Measurements from ENCODE around the gene PLIN4.

DNA sequence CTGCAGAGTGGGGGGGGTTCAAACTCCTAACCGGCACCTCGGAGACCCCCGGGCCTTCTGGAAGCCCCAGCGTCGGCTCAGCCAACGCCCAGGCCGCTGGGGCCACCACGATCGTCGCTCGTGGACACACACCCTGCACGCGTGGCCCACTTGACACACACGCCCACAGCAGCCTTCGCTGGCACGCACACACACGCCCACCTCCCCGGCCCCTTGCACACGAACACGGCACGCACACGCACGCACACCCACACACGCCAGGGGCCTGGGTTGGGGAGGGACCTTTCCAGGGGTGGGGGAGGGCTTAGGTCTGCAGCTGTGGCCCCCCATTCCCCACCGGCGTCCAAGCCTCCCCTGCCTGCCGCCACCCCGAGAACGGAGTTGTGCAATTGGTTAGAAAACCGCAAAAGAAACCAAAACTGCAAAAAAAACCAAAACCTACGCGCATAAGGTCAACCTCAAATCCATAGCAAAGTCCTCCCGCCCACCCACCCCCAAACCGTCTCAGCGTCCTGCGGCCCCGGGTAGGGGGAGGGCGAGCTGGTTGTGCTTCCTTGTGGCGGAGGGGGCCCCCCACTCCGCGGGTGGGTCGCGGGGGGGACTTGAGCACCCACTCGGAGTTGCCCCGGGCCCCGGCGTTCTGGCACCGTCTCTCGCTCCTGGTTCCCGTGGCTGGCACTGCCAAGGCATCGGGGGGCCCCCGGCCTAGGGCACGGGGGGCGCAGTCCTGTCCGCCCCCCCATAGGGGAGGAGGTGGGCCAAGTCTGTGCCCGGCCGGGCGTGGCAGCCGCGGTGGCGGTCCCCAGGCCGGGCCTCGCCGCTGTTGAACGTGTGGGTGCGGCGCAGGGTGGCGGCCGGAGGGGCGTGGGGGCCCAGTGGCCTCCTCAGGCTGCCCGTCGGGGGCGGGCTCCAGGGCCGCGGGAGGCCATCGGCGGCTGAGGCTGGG, 24.9 kb upstream of the PLIN4 start:
- TF ChIP-seq, protein P1, sequence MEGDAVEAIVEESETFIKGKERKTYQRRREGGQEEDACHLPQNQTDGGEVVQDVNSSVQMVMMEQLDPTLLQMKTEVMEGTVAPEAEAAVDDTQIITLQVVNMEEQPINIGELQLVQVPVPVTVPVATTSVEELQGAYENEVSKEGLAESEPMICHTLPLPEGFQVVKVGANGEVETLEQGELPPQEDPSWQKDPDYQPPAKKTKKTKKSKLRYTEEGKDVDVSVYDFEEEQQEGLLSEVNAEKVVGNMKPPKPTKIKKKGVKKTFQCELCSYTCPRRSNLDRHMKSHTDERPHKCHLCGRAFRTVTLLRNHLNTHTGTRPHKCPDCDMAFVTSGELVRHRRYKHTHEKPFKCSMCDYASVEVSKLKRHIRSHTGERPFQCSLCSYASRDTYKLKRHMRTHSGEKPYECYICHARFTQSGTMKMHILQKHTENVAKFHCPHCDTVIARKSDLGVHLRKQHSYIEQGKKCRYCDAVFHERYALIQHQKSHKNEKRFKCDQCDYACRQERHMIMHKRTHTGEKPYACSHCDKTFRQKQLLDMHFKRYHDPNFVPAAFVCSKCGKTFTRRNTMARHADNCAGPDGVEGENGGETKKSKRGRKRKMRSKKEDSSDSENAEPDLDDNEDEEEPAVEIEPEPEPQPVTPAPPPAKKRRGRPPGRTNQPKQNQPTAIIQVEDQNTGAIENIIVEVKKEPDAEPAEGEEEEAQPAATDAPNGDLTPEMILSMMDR (IDR thresholded peaks at IDR 0.05) = no peak
- TF ChIP-seq POLR2A (IDR thresholded peaks at IDR 0.05) (no peak), POLR2AphosphoS5 (IDR thresholded peaks at IDR 0.05; ENCODE audit: insufficient read depth in 1 of 2, low read depth in 1 of 2) (no peak)

All from vagina (tissue), 2 donors.